Right lobe of liver (tissue), 6 donors: ENCODE results near the gene STRIT1. TPM values are rescaled to one million over a fixed set of nuclear protein-coding genes. Genes with fewer than 3 reads are reported as not detected.

Experiments used
- ATAC-seq, 4 donors: fragments of 200-7000 bp; cut with Tn5 transposase; one replicate each; pipeline ENCODE4 v1.9.1; 2020; ENCODE audit warnings: mild to moderate bottlenecking in 4 of 4, moderate library complexity in 4 of 4
- DNase-seq, 3 donors: peaks; one replicate each; pipeline ENCODE4 v3.0.0-alpha.2; 2020
- H3K27ac ChIP-seq, 3 donors: fragments of 200-600 bp; one replicate each; pipeline ENCODE4 v1.8.0; 2022
- H3K27me3 ChIP-seq, 2 donors: fragments of 200-600 bp; one replicate each; pipeline ENCODE4 v1.8.0; 2022
- H3K36me3 ChIP-seq, 4 donors: fragments of 200-600 bp; sonication (generic) in 1 of 4; one replicate each; pipeline versions ENCODE4 v1.5.1 to v1.8.0; 2017 to 2022; ENCODE audit warnings: control low read depth in 1 of 4
- H3K4me1 ChIP-seq, 4 donors: fragments of 200-600 bp; sonication (generic) in 1 of 4; one replicate each; pipeline versions ENCODE4 v1.5.1 to v1.8.0; 2017 to 2022; ENCODE audit warnings: control low read depth in 1 of 4
- H3K4me3 ChIP-seq, 3 donors: fragments of 200-600 bp; one replicate each; pipeline ENCODE4 v1.8.0; 2022
- H3K9me3 ChIP-seq, 4 donors: fragments of 200-600 bp; sonication (generic) in 1 of 4; one replicate each; pipeline versions ENCODE4 v1.5.1 to v1.8.0; 2017 to 2022; ENCODE audit warnings: control low read depth in 1 of 4
- POLR2A ChIP-seq: fragments of 450-650 bp; IDR thresholded peaks from one replicate; pipeline ENCODE4 v1.6.1; 2017; ENCODE audit warnings: antibody characterized with exemption, mild to moderate bottlenecking
- WGBS: methylation state at CpG from one replicate; pipeline ENCODE4 v1.1.6; 2018; ENCODE audit warnings: low coverage, low lambda C conversion rate; ENCODE audit not compliant: insufficient coverage; ENCODE audit errors: missing lambda C conversion rate; 5-methylcytosine and 5-hydroxymethylcytosine counted together
- intact Hi-C, 2 donors: fragments of 100-400 bp; cut with DNase I; formaldehyde crosslinking; loops; one replicate each; pipeline versions ENCODE4 v1.11.2 to v1.14.1; 2022
- total RNA-seq, 6 experiments: library from RNA; depleted of rRNA in 2 of 6; stranded (reverse); fragments of >200 nt in 2 of 6; fragmentation: NEBNext Ultra II Directional in 3 of 6; extraction: Animal tissue kit (Norgen Biotek cat#: 25700) in 3 of 6; gene quantifications; one replicate each; pipeline versions ENCODE4 v1.1.0 to v1.2.4, GENCODE V29; 2016 to 2023
- TF ChIP-seq, protein P1 (sequence below), 4 donors: fragments of 200-600 bp in 3 of 4; fragments of 450-650 bp in 1 of 4; IDR thresholded peaks; one replicate each; pipeline versions ENCODE4 v1.5.1 to v1.8.0; 2016 to 2022; ENCODE audit warnings: antibody characterized with exemption in 4 of 4, mild to moderate bottlenecking in 2 of 4
- donor health status: DM: no; HTN: yes; CAD: no.
- donor health status: DM: no; HTN: no; CAD: no.
- donor health status: DM: no; HTN: no; CAD: no.
- donor health status: DM: no; HTN: yes; CAD: no.
- donor health status: DM: no; HTN: yes; CAD: no.

Gene STRIT1
- total RNA-seq, 6 experiments from 2014 or later, result 0.31 to 1.2 TPM; not detected in 4

DNA sequence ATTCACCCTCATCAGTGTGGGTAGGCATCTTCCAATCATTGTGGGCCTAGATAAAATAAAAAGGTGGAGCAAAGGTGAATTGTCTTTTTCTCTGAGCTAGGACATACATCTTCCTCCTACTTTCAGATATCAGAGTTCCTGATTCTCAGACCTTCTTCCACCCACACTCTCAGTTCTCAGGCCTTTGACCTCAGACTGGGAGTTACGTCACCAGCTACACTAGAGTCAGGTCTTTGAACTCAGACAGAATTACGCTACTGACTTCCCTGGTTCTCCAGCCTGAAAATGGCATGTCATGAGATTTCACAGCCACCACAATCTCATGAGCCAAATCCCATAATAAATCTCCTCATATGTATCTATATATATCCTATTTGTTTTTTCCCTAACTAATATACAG is 39.0 kb downstream of the STRIT1 start:
- TF ChIP-seq, protein P1, sequence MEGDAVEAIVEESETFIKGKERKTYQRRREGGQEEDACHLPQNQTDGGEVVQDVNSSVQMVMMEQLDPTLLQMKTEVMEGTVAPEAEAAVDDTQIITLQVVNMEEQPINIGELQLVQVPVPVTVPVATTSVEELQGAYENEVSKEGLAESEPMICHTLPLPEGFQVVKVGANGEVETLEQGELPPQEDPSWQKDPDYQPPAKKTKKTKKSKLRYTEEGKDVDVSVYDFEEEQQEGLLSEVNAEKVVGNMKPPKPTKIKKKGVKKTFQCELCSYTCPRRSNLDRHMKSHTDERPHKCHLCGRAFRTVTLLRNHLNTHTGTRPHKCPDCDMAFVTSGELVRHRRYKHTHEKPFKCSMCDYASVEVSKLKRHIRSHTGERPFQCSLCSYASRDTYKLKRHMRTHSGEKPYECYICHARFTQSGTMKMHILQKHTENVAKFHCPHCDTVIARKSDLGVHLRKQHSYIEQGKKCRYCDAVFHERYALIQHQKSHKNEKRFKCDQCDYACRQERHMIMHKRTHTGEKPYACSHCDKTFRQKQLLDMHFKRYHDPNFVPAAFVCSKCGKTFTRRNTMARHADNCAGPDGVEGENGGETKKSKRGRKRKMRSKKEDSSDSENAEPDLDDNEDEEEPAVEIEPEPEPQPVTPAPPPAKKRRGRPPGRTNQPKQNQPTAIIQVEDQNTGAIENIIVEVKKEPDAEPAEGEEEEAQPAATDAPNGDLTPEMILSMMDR (IDR thresholded peaks at IDR 0.05), result no peak
- no peak for TF ChIP-seq POLR2A
- Histone ChIP-seq H3K4me1 (no peaks in the 10 kb centered on the region), H3K27me3 (no peaks in the 10 kb centered on the region), H3K36me3 (no peaks in the 10 kb centered on the region), H3K27ac (no peak overlapping the region), H3K4me3 (no peak overlapping the region), H3K9me3 (no peaks in the 10 kb centered on the region)
- WGBS, result 19% methylated on average over 2 of the region's 2 CpGs
- DNase-seq (no peak), ATAC-seq (peak in 3 of 4 donors; percentile 43 to 73 (median 70))
- intact Hi-C loops, result no loop called here

GRCh38 chr3:155252535-155252934 is 40.9 kb downstream of the STRIT1 start:
- H3K27ac ChIP-seq, result no peak overlapping the region
- no peak for ATAC-seq
- H3K36me3 ChIP-seq, result no peaks in the 10 kb centered on the region
- H3K27me3 ChIP-seq, result no peaks in the 10 kb centered on the region
- no peaks in the 10 kb centered on the region for H3K9me3 ChIP-seq
- TF ChIP-seq, protein P1 (IDR thresholded peaks at IDR 0.05), result no peak
- no peak for TF ChIP-seq POLR2A
- no peaks in the 10 kb centered on the region for H3K4me1 ChIP-seq
- DNase-seq, result no peak
- WGBS, result 71% methylated on average over 1 of the region's 3 CpGs
- H3K4me3 ChIP-seq, result no peak overlapping the region
- intact Hi-C loops, result no loop called here

DNA sequence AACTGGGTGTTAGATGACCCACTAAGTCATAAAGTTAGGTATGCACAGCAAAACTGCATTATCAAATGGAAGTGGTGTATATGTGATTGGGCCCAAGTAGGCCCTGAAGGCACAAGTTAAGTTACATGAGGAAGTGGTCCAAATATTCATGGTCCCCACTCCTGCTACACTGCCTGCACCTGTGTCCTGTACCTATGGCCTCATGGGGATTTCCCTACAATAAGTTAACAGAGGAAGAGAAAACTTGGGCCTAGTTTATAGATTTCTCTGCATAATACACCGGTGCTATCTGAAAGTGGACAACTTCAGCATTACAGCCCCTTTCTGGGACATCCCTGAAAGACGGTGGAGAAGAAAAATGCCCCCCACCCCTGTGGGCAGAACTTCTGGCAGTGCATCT is 41.5 kb downstream of the STRIT1 start:
- intact Hi-C loops, result no loop called here
- WGBS, result 68% methylated on average over 2 of the region's 2 CpGs
- H3K36me3 ChIP-seq, result no peaks in the 10 kb centered on the region
- H3K4me3 ChIP-seq, result no peak overlapping the region
- TF ChIP-seq, protein P1 (IDR thresholded peaks at IDR 0.05), result no peak
- H3K9me3 ChIP-seq, result no peaks in the 10 kb centered on the region
- no peak for ATAC-seq
- no peak overlapping the region for H3K27ac ChIP-seq
- DNase-seq, result no peak
- no peaks in the 10 kb centered on the region for H3K4me1 ChIP-seq
- H3K27me3 ChIP-seq, result no peaks in the 10 kb centered on the region

- TF ChIP-seq POLR2A, result no peak
- TF ChIP-seq, protein P1 (IDR thresholded peaks at IDR 0.05), result no peak
- no peaks in the 10 kb centered on the region for H3K27me3 ChIP-seq
- no peaks in the 10 kb centered on the region for H3K36me3 ChIP-seq
- WGBS, result 82% methylated on average over 1 of the region's 1 CpG
- no peaks in the 10 kb centered on the region for H3K4me1 ChIP-seq
- intact Hi-C loops, result no loop called here
- no peak for DNase-seq
- H3K9me3 ChIP-seq, result no peaks in the 10 kb centered on the region
- H3K27ac ChIP-seq, result no peak overlapping the region
- no peak overlapping the region for H3K4me3 ChIP-seq
- ATAC-seq, result no peak
Measured at GRCh38 chr3:155248531-155249187, 44.8 kb downstream of the STRIT1 start.
